ENCODE data around the gene CELF4.

- no peak for TF ChIP-seq CTCF (IDR thresholded peaks at IDR 0.05)
- TF ChIP-seq POLR2AphosphoS5 (IDR thresholded peaks at IDR 0.05): no peak
- TF ChIP-seq POLR2A (IDR thresholded peaks at IDR 0.05): no peak
These were observed 31.7 kb downstream of the CELF4 start for GRCh38 chr18:37533647-37534584.

All from upper lobe of left lung (tissue), 4 donors.